ENCODE measurements around the gene SERINC2.

Gene SERINC2

DNA sequence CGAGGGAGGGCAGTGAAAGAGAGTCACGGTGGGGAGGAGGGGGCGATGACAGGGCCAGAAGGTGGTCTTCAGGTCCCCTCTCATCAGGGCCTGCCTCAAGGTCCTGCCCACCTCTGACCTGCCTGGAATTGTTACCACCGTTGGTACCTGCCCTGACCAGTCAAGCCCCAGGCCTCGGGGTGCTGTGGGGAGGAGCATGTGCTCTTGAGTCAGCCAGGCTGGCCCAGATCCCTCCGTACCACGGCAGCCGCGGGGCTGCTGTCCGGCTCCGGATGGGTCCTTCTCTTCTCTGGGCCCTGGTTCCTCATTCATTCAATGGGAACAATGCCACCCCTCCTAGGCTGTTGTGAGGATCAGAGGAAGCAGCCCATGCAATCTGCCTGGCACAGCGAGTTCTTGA is 22.0 kb downstream of the SERINC2 start:
- no peak for DNase-seq (ENCODE audit: extremely low read depth, low read depth)
- TF ChIP-seq CTCF (IDR thresholded peaks at IDR 0.05; ENCODE audit: low read depth, low read length), result no peak

GRCh38 chr1:31435471-31436409 is 22.7 kb downstream of the SERINC2 start:
- no peak for DNase-seq (ENCODE audit: extremely low read depth, low read depth)
- no peak for TF ChIP-seq CTCF (IDR thresholded peaks at IDR 0.05; ENCODE audit: low read depth, low read length)

DNA sequence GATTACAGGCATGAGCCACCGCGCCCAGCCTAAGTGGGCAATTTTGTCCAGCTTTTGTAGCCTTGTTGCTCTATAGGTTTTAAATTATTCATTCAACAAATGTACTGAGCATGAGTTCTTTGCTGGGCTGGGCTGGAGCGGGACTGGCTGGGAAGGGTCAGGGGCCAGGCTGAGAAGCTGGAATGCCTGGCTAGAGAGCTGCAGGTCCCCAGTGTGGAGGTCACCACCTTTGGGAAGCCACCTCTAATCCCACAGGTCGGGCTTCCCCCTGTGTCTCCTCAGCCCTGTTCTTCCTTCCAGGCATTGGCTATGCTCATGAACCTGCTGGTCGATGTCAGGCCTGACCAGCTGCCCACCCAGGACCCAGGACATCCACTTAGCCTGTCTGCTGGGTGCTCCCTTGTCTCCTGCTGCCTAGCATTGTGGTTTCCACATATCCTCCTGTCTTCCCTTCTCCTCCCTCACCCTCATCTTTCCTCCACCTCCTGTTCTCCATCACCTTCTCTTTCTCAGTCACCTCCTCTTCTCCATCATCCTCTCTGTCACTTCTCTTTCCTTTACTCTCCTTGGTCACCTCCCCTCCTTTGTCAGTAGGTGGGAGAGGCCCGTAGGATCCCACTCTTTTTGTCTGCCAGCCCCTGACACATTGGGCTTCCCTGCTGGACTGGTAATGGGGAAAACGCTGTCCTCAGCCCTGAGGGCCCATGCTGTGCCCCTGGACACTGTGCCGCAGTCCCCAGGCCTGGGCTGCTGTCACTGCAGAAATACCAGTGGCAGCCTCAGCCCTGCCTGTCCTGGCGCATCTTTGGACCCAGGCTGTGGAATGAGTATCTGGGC is 23.8 kb downstream of the SERINC2 start:
- no peak for DNase-seq (ENCODE audit: extremely low read depth, low read depth)
- no peak for TF ChIP-seq CTCF (IDR thresholded peaks at IDR 0.05; ENCODE audit: low read depth, low read length)

GRCh38 chr1:31437433-31438037 is 24.5 kb downstream of the SERINC2 start:
- DNase-seq (ENCODE audit: extremely low read depth, low read depth), result no peak
- TF ChIP-seq CTCF (IDR thresholded peaks at IDR 0.05; ENCODE audit: low read depth, low read length), result no peak

DNA sequence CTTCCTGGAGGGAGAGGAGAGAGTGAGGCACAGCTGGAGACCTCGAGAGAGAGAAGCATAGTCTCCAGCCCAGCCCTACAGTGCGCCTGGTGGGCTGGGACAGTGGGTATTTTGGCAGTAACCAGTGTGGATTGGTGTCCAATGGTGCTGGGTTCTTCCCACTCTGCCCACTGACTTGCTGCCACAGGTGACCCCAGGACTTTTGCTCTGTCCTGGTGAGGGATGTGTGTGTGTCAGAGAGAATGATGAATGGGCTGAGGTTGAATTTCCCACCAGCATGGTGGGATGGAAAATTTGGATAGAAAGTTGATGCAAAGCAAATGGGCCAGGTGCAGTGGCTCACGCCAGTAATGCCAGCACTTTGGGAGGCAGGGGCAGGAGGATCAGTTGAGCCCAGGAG is 26.3 kb downstream of the SERINC2 start:
- no peak for DNase-seq (ENCODE audit: extremely low read depth, low read depth)
- TF ChIP-seq CTCF (IDR thresholded peaks at IDR 0.05; ENCODE audit: low read depth, low read length), result no peak

DNA sequence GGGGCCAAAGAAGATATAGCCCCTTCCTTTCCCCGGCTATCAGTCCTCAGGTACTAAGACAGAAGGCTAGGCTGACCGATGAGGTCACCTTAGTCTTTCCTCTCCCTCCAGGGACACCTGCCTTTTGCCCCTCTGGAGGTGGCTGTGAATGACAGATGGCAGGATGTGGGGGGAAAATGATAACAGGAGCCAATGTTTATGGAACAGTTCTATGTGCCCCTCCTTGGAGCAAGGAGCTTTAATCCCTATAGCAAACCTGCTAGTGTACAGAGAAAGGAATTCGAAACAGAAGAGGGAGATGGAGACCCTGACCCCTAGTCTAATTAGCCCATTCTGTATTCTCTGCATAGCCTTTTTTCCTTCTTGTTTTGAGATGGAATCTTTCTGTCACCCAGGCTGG is 28.1 kb downstream of the SERINC2 start:
- DNase-seq (ENCODE audit: extremely low read depth, low read depth), result no peak
- TF ChIP-seq CTCF (IDR thresholded peaks at IDR 0.05; ENCODE audit: low read depth, low read length), result no peak
